OCI-LY7 (cell line): ENCODE measurements around the gene KCNQ1OT1. TPM values are rescaled to one million over a fixed set of nuclear protein-coding genes. Genes with fewer than 3 reads are reported as not detected.

Experiments used
- BruUV-seq: library from RNA; stranded (reverse); fragments of 400-500 nt; replicated peaks from 2 replicates; lab custom pipeline; 2021; lab: Mats Ljungman, UMichigan
- CTCF ChIA-PET: fragments of 300-600 bp; sonication (Branson Sonifier 250); formaldehyde crosslinking; loops from one replicate; lab custom pipeline; 2022; ENCODE audit warnings: antibody characterized with exemption; ENCODE audit not compliant: unreplicated experiment; lab: Charles Lee
- POLR2A ChIA-PET: fragments of 300-600 bp; sonication (Branson Sonifier 250); formaldehyde crosslinking; loops from one replicate; lab custom pipeline; 2022; ENCODE audit warnings: antibody characterized with exemption; lab: Charles Lee
- DNase-seq: peaks from one replicate; pipeline ENCODE4 v3.0.0-alpha.2; 2015; ENCODE audit warnings: low spot score
- H2AFZ ChIP-seq: fragments of 200-600 bp; sonication (generic), shearing (Covaris generic); 2 replicates; pipeline ENCODE4 v1.6.1; 2014; ENCODE audit warnings: mild to moderate bottlenecking, antibody characterized with exemption, low read length, moderate library complexity
- H3K27ac ChIP-seq: fragments of 200-600 bp; sonication (generic); 2 replicates; pipeline ENCODE4 v1.5.1; 2014; ENCODE audit warnings: mixed run types, low read depth, mild to moderate bottlenecking, moderate library complexity, low read length, inconsistent platforms; ENCODE audit not compliant: poor library complexity, severe bottlenecking
- H3K36me3 ChIP-seq: fragments of 200-600 bp; sonication (generic); 2 replicates; pipeline ENCODE4 v1.6.1; 2014; ENCODE audit warnings: mild to moderate bottlenecking, antibody characterized with exemption, low read length, moderate library complexity, mixed read lengths; ENCODE audit not compliant: insufficient read depth
- H3K4me1 ChIP-seq: fragments of 200-600 bp; sonication (generic); 2 replicates; pipeline ENCODE4 v1.5.1; 2014; ENCODE audit warnings: mild to moderate bottlenecking, low read length; ENCODE audit not compliant: insufficient read depth, poor library complexity, severe bottlenecking
- H3K4me2 ChIP-seq: fragments of 200-600 bp; sonication (generic); 2 replicates; pipeline ENCODE4 v1.6.1; 2014; ENCODE audit warnings: mild to moderate bottlenecking, low read length
- H3K4me3 ChIP-seq: fragments of 200-600 bp; sonication (generic); 2 replicates; pipeline ENCODE4 v1.5.1; 2014; ENCODE audit warnings: mild to moderate bottlenecking, low read depth, low read length; ENCODE audit not compliant: poor library complexity, severe bottlenecking
- H3K79me2 ChIP-seq: fragments of 200-600 bp; sonication (generic); 2 replicates; pipeline ENCODE4 v1.6.1; 2016; ENCODE audit warnings: low read depth, mild to moderate bottlenecking, low read length, moderate library complexity, mixed read lengths; ENCODE audit not compliant: insufficient read depth
- H3K9me2 ChIP-seq: fragments of 200-600 bp; sonication (generic); 2 replicates; pipeline ENCODE4 v1.6.1; 2016; ENCODE audit warnings: mild to moderate bottlenecking, low read length, mixed read lengths; ENCODE audit not compliant: insufficient read depth
- H3K9me3 ChIP-seq: fragments of 200-600 bp; sonication (generic); 2 replicates; pipeline ENCODE4 v1.6.1; 2014; ENCODE audit warnings: mild to moderate bottlenecking, mixed run types, low read length, mixed read lengths
- H4K20me1 ChIP-seq: fragments of 200-600 bp; sonication (generic); 2 replicates; pipeline ENCODE4 v1.6.1; 2014; ENCODE audit warnings: mild to moderate bottlenecking, antibody characterized with exemption, low read length, moderate library complexity, mixed read lengths; ENCODE audit not compliant: insufficient read depth
- EZH2phosphoT487 ChIP-seq: fragments of 200-600 bp; sonication (generic); IDR thresholded peaks from 2 replicates; pipeline ENCODE4 v1.6.1; 2018; ENCODE audit warnings: low read depth, borderline replicate concordance, mild to moderate bottlenecking, mixed run types, antibody characterized with exemption, low read length, moderate library complexity, mixed read lengths
- intact Hi-C: fragments of 100-400 bp; cut with micrococcal nuclease; formaldehyde crosslinking; loops from one replicate; pipeline ENCODE4 v1.10.0; 2022; ENCODE audit not compliant: unreplicated experiment
- total RNA-seq, 2 experiments: library from RNA; depleted of rRNA in 1 of 2; stranded (reverse); fragments of >200 nt in 1 of 2; shearing (Covaris generic) in 1 of 2; gene quantifications; 2 replicates each; pipeline ENCODE4 v1.2.3, GENCODE V29; 2014 to 2022
- TF ChIP-seq, protein P1 (sequence below): fragments of 200-600 bp; sonication (generic); conservative IDR thresholded peaks from 2 replicates; pipeline ENCODE4 v1.5.1; 2014; ENCODE audit warnings: mild to moderate bottlenecking, antibody characterized with exemption, low read length, moderate library complexity, mixed read lengths

KCNQ1OT1 gene
- total RNA-seq, 2 experiments from 2014 or later, result 2.9 to 3.4 TPM

- H3K27ac ChIP-seq, result no peak overlapping the region
- no peaks in the 10 kb centered on the region for H3K9me2 ChIP-seq
- no peak for TF ChIP-seq EZH2phosphoT487
- TF ChIP-seq, protein P1, sequence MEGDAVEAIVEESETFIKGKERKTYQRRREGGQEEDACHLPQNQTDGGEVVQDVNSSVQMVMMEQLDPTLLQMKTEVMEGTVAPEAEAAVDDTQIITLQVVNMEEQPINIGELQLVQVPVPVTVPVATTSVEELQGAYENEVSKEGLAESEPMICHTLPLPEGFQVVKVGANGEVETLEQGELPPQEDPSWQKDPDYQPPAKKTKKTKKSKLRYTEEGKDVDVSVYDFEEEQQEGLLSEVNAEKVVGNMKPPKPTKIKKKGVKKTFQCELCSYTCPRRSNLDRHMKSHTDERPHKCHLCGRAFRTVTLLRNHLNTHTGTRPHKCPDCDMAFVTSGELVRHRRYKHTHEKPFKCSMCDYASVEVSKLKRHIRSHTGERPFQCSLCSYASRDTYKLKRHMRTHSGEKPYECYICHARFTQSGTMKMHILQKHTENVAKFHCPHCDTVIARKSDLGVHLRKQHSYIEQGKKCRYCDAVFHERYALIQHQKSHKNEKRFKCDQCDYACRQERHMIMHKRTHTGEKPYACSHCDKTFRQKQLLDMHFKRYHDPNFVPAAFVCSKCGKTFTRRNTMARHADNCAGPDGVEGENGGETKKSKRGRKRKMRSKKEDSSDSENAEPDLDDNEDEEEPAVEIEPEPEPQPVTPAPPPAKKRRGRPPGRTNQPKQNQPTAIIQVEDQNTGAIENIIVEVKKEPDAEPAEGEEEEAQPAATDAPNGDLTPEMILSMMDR, result no peak
- no peak overlapping the region for H3K4me2 ChIP-seq
- no peak overlapping the region for H2AFZ ChIP-seq
- no peaks in the 10 kb centered on the region for H3K79me2 ChIP-seq
- POLR2A ChIA-PET, result no interaction called here
- CTCF ChIA-PET, result no interaction called here
- BruUV-seq, result no TSS peak
- H3K36me3 ChIP-seq, result no peaks in the 10 kb centered on the region
- no peak for DNase-seq
- intact Hi-C loops, result no loop called here
- no peaks in the 10 kb centered on the region for H3K4me1 ChIP-seq
- H3K9me3 ChIP-seq, result no peaks in the 10 kb centered on the region
- no peak overlapping the region for H3K4me3 ChIP-seq
- no peaks in the 10 kb centered on the region for H4K20me1 ChIP-seq
These were observed 14.6 kb upstream of the KCNQ1OT1 start for GRCh38 chr11:2714463-2714800.

- no peak overlapping the region for H3K4me3 ChIP-seq
- intact Hi-C loops, result no loop called here
- POLR2A ChIA-PET, result interaction anchor here (0.7 kb wide), 2 partner anchors 11 to 236 kb away, joined by 3 read pairs; no protein-coding TSS in a partner anchor
- H2AFZ ChIP-seq, result no peak overlapping the region
- no peaks in the 10 kb centered on the region for H3K4me1 ChIP-seq
- H3K36me3 ChIP-seq, result no peaks in the 10 kb centered on the region
- DNase-seq, result no peak
- BruUV-seq, result no TSS peak
- H3K9me2 ChIP-seq, result no peaks in the 10 kb centered on the region
- H3K27ac ChIP-seq, result no peak overlapping the region
- H3K9me3 ChIP-seq, result no peaks in the 10 kb centered on the region
- CTCF ChIA-PET, result no interaction called here
- H3K4me2 ChIP-seq, result no peak overlapping the region
- no peaks in the 10 kb centered on the region for H4K20me1 ChIP-seq
- no peak for TF ChIP-seq EZH2phosphoT487
- TF ChIP-seq, protein P1, result no peak
- H3K79me2 ChIP-seq, result no peaks in the 10 kb centered on the region
These were observed 14.1 kb upstream of the KCNQ1OT1 start for GRCh38 chr11:2713661-2714462.

DNA sequence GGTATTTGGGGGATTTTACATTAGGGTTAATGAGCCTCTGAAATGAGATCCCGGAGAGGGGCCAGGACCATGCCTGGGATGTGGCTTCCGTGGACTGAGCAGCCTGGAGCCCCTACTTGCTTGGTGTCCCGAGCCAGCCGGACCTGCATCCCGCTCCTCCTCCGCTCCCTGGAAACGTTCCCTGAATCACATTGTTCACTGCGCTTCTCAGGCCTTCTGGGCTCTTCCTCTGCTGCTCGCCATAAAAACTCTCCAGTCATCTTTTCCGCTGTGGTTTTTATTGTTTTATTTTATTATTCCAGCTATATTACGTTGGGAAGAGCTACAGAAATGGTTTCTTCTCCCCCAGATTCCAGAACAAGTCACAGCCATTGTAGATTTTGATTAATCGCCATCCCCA is 13.3 kb upstream of the KCNQ1OT1 start:
- CTCF ChIA-PET, result no interaction called here
- no TSS peak for BruUV-seq
- POLR2A ChIA-PET, result interaction anchor here (0.7 kb wide), 2 partner anchors 10 to 235 kb away, joined by 3 read pairs; no protein-coding TSS in a partner anchor
- no peak overlapping the region for H2AFZ ChIP-seq
- no peaks in the 10 kb centered on the region for H3K36me3 ChIP-seq
- no peak for DNase-seq
- no peaks in the 10 kb centered on the region for H3K79me2 ChIP-seq
- no peaks in the 10 kb centered on the region for H3K9me2 ChIP-seq
- intact Hi-C loops, result no loop called here
- H3K9me3 ChIP-seq, result no peaks in the 10 kb centered on the region
- no peak for TF ChIP-seq EZH2phosphoT487
- TF ChIP-seq, protein P1, result no peak
- no peak overlapping the region for H3K27ac ChIP-seq
- no peak overlapping the region for H3K4me3 ChIP-seq
- no peak overlapping the region for H3K4me2 ChIP-seq
- H4K20me1 ChIP-seq, result no peaks in the 10 kb centered on the region
- H3K4me1 ChIP-seq, result no peaks in the 10 kb centered on the region
